WTC11 (cell line): ENCODE measurements around the gene TMEM38B. TPM values are rescaled to one million over a fixed set of nuclear protein-coding genes. Genes with fewer than 3 reads are reported as not detected.

ENCODE experiments used
- ATAC-seq: fragments of 200-7000 bp; cut with Tn5 transposase; 2 replicates; pipeline ENCODE4 v1.10.0; 2021; ENCODE audit warnings: mild to moderate bottlenecking, moderate library complexity
- CTCF ChIA-PET: fragments of 300-600 bp; sonication (Branson Sonifier 250); formaldehyde crosslinking; loops from one replicate; lab custom pipeline; 2021; ENCODE audit warnings: antibody characterized with exemption; lab: Charles Lee
- POLR2A ChIA-PET: fragments of 350-600 bp; sonication (Branson Sonifier 250); formaldehyde crosslinking; loops from one replicate; lab custom pipeline; 2021; ENCODE audit warnings: antibody characterized with exemption; lab: Charles Lee
- DNase-seq: peaks from one replicate; pipeline ENCODE4 v3.0.0; 2021; ENCODE audit warnings: low spot score
- H3K27ac Mint-ChIP-seq: 2 replicates; pipeline ENCODE4 v1.8.0; 2021; ENCODE audit warnings: mixed read lengths
- H3K27me3 Mint-ChIP-seq: 2 replicates; pipeline ENCODE4 v1.8.0; 2021; ENCODE audit warnings: low read depth, mild to moderate bottlenecking, moderate library complexity, mixed read lengths
- H3K36me3 Mint-ChIP-seq: 2 replicates; pipeline ENCODE4 v1.8.0; 2021; ENCODE audit warnings: mixed read lengths
- H3K4me1 Mint-ChIP-seq: 2 replicates; pipeline ENCODE4 v1.8.0; 2022; ENCODE audit warnings: mixed read lengths
- H3K4me3 Mint-ChIP-seq: 2 replicates; pipeline ENCODE4 v1.8.0; 2021; ENCODE audit warnings: mild to moderate bottlenecking, moderate library complexity, mixed read lengths
- H3K9me3 Mint-ChIP-seq: 2 replicates; pipeline ENCODE4 v1.8.0; 2021; ENCODE audit warnings: mixed read lengths
- ATF2 ChIP-seq: sonication (generic); formaldehyde crosslinking; IDR thresholded peaks from 2 replicates; pipeline ENCODE4 v1.8.1; 2022; ENCODE audit warnings: low read depth, missing genetic modification reagents, borderline replicate concordance
- CBFB ChIP-seq: sonication (generic); formaldehyde crosslinking; IDR thresholded peaks from 2 replicates; pipeline ENCODE4 v1.8.1; 2022; ENCODE audit warnings: mild to moderate bottlenecking, low read depth, missing genetic modification reagents
- ERG ChIP-seq: fragments of 250-450 bp; sonication (Bioruptor Pico); IDR thresholded peaks from 2 replicates; pipeline ENCODE4 v1.8.0; 2021; ENCODE audit warnings: mild to moderate bottlenecking
- ETV6 ChIP-seq: sonication (generic); formaldehyde crosslinking; IDR thresholded peaks from 2 replicates; pipeline ENCODE4 v1.8.1; 2022; ENCODE audit warnings: mild to moderate bottlenecking, missing genetic modification reagents
- GABPB1 ChIP-seq: sonication (generic); formaldehyde crosslinking; IDR thresholded peaks from 2 replicates; pipeline ENCODE4 v1.8.1; 2023; ENCODE audit warnings: mild to moderate bottlenecking, missing genetic modification reagents
- GRHL2 ChIP-seq: fragments of 250-450 bp; sonication (Bioruptor Pico); IDR thresholded peaks from 2 replicates; pipeline ENCODE4 v1.8.0; 2022; ENCODE audit warnings: mild to moderate bottlenecking, moderate library complexity; ENCODE audit not compliant: insufficient replicate concordance, severe bottlenecking
- MAX ChIP-seq: sonication (generic); formaldehyde crosslinking; IDR thresholded peaks from 2 replicates; pipeline ENCODE4 v1.8.0; 2022; ENCODE audit warnings: mild to moderate bottlenecking, missing genetic modification reagents
- MXD4 ChIP-seq: fragments of 250-450 bp; sonication (Bioruptor Pico); IDR thresholded peaks from 2 replicates; pipeline ENCODE4 v1.8.0; 2021; ENCODE audit warnings: mild to moderate bottlenecking, moderate library complexity, borderline replicate concordance
- NFATC4 ChIP-seq: fragments of 250-450 bp; sonication (Bioruptor Pico); IDR thresholded peaks from 2 replicates; pipeline ENCODE4 v1.9.0; 2021; ENCODE audit warnings: mild to moderate bottlenecking
- NR1H2 ChIP-seq: sonication (generic); formaldehyde crosslinking; IDR thresholded peaks from 2 replicates; pipeline ENCODE4 v1.9.0; 2021; ENCODE audit warnings: mild to moderate bottlenecking, moderate library complexity, missing genetic modification reagents
- RORB ChIP-seq: fragments of 250-450 bp; sonication (Bioruptor Pico); IDR thresholded peaks from 2 replicates; pipeline ENCODE4 v1.9.0; 2021; ENCODE audit warnings: mild to moderate bottlenecking
- ZNF121 ChIP-seq: sonication (generic); formaldehyde crosslinking; IDR thresholded peaks from 2 replicates; pipeline ENCODE4 v1.8.0; 2023; ENCODE audit warnings: missing genetic modification reagents
- ZNF138 ChIP-seq: sonication (generic); formaldehyde crosslinking; conservative IDR thresholded peaks from 2 replicates; pipeline ENCODE4 v1.8.1; 2022; ENCODE audit warnings: mild to moderate bottlenecking, moderate library complexity, missing genetic modification reagents
- total RNA-seq: library from RNA; stranded (reverse); gene quantifications from 3 replicates; pipeline ENCODE4 v1.2.3, GENCODE V29; 2021
- TF ChIP-seq, protein P1 (sequence below): sonication (generic); formaldehyde crosslinking; IDR thresholded peaks from 2 replicates; pipeline ENCODE4 v1.8.0; 2023; ENCODE audit warnings: mild to moderate bottlenecking, missing genetic modification reagents

TMEM38B gene
- total RNA-seq, 1 experiment from 2014 or later: 15.7 TPM

DNA sequence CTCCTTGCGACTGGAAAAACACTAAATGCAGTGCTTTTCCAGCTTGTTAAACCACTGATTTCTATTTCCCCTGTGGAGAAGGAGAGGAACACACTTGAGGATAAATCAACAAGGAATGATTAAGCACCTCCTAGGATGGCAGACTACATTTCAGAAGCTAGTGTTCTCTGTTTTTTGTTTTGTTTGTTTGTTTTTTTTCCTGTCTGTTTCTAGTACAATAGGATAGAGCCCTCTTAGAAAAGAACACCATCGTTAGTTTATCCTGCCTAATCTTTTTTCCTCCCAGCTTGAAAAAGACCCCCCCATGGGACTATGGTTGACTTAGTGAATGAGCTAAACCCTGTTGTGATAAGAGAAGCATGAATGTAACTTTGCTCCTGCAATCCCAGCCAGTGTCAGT is 36.0 kb upstream of the TMEM38B start (continued):
- TF ChIP-seq, protein P1, sequence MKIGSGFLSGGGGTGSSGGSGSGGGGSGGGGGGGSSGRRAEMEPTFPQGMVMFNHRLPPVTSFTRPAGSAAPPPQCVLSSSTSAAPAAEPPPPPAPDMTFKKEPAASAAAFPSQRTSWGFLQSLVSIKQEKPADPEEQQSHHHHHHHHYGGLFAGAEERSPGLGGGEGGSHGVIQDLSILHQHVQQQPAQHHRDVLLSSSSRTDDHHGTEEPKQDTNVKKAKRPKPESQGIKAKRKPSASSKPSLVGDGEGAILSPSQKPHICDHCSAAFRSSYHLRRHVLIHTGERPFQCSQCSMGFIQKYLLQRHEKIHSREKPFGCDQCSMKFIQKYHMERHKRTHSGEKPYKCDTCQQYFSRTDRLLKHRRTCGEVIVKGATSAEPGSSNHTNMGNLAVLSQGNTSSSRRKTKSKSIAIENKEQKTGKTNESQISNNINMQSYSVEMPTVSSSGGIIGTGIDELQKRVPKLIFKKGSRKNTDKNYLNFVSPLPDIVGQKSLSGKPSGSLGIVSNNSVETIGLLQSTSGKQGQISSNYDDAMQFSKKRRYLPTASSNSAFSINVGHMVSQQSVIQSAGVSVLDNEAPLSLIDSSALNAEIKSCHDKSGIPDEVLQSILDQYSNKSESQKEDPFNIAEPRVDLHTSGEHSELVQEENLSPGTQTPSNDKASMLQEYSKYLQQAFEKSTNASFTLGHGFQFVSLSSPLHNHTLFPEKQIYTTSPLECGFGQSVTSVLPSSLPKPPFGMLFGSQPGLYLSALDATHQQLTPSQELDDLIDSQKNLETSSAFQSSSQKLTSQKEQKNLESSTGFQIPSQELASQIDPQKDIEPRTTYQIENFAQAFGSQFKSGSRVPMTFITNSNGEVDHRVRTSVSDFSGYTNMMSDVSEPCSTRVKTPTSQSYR (CRISPR knock-in tag): no peak

GRCh38 chr9:105661011-105661410 is 33.3 kb upstream of the TMEM38B start:
- Mint-ChIP-seq H3K27ac (no peak overlapping the region), H3K36me3 (no peaks in the 10 kb centered on the region), H3K9me3 (no peaks in the 10 kb centered on the region), H3K27me3 (peaks cover 33% of the 10 kb centered on the region), H3K4me3 (no peak overlapping the region), H3K4me1 (peaks cover 13% of the 10 kb centered on the region)
- ChIA-PET CTCF (no interaction called here), POLR2A (no interaction called here)
- TF ChIP-seq MAX (CRISPR knock-in tag) (no peak), GABPB1 (CRISPR knock-in tag) (no peak), ERG (no peak), NR1H2 (CRISPR knock-in tag) (no peak), ATF2 (CRISPR knock-in tag) (no peak), ZNF121 (CRISPR knock-in tag) (no peak), ZNF138 (CRISPR knock-in tag) (no peak)
- DNase-seq: no peak
- ATAC-seq: peak; percentile 37; the same call in 1 of the 2 replicates

DNA sequence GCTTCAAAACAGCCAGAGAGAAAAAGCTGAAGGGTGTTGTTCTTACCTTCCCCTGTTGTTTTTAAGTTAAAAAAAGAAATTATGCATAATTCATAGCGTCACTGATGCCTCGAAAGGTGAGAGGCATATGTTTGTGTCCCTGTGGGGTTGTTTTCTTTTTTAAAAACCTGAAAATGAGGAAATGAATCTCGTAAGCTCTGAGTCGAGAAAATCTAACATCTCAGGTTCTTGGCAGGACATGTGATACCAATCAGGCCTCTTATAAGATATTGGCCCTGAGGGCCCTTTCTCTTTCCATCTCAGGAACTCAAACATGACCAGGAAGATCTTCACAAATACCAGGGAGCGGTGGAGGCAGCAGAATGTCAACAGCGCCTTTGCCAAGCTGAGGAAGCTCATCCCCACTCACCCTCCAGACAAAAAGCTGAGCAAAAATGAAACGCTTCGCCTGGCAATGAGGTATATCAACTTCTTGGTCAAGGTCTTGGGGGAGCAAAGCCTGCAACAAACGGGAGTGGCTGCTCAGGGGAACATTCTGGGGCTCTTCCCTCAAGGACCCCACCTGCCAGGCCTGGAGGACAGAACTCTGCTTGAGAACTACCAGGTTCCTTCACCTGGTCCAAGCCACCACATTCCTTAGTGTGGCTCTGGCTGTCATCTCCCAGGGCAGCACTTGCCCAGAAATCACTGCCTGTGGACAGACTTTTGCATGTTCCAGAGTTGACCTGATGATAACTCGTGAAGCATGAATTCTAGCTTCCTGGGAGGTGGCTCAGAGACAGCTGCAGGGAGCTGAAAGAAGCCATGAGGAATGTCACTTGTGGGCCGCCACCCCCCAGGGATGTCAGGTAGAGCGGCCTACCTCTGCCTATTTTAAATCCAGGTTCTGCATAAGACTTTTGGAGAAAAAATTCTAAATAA is 31.9 kb upstream of the TMEM38B start, which contains the start of gene TAL2:
Gene TAL2 (plus strand): TSS at position 274 of the 921 bp plus-strand sequence. CDS start 40 bp downstream, at position 314.
- DNase-seq (no peak), ATAC-seq (no peak)
- Mint-ChIP-seq H3K9me3 (no peaks in the 10 kb centered on the region), H3K4me1 (peaks cover 7% of the 10 kb centered on the region), H3K27me3 (peaks cover 19% of the 10 kb centered on the region), H3K36me3 (no peaks in the 10 kb centered on the region)
- POLR2A ChIA-PET: no interaction called here
- CTCF ChIA-PET: no interaction called here
- TF ChIP-seq MXD4 (no peak), CBFB (CRISPR knock-in tag) (no peak), GRHL2 (CRISPR knock-in tag) (no peak), NFATC4 (CRISPR knock-in tag) (no peak), RORB (CRISPR knock-in tag) (no peak), NR1H2 (CRISPR knock-in tag) (no peak), ETV6 (CRISPR knock-in tag) (no peak)
- TF ChIP-seq, all 79 proteins: peak for 0
- Mint-ChIP-seq H3K4me3 (no peak within 1 kb of the TSS), H3K27ac (0 out of 2 replicates have a peak within 1 kb of the TSS, but pooled peaks have one; percentile 18)
